Upper lobe of right lung (tissue), 1 donor: ENCODE data around the gene MEIKIN. TPM values are rescaled to one million over a fixed set of nuclear protein-coding genes. Genes with fewer than 3 reads are reported as not detected.

Source experiments
- ATAC-seq: fragments of 200-7000 bp; cut with Tn5 transposase; one replicate; pipeline ENCODE4 v1.9.1; 2020; ENCODE audit warnings: mild to moderate bottlenecking, moderate library complexity
- DNase-seq: peaks from one replicate; pipeline ENCODE4 v3.0.0-alpha.2; 2020
- H3K27ac ChIP-seq: fragments of 200-600 bp; one replicate; pipeline ENCODE4 v1.8.0; 2022
- H3K27me3 ChIP-seq: fragments of 200-600 bp; one replicate; pipeline ENCODE4 v1.8.0; 2022; ENCODE audit warnings: mild to moderate bottlenecking
- H3K36me3 ChIP-seq: fragments of 200-600 bp; one replicate; pipeline ENCODE4 v1.8.0; 2022
- H3K4me1 ChIP-seq: fragments of 200-600 bp; one replicate; pipeline ENCODE4 v1.8.0; 2022
- H3K4me3 ChIP-seq: fragments of 200-600 bp; one replicate; pipeline ENCODE4 v1.8.0; 2022; ENCODE audit warnings: mild to moderate bottlenecking
- H3K9me3 ChIP-seq: fragments of 200-600 bp; one replicate; pipeline ENCODE4 v1.8.0; 2022
- CTCF ChIP-seq: fragments of 200-600 bp; IDR thresholded peaks from one replicate; pipeline ENCODE4 v1.8.0; 2022; ENCODE audit warnings: antibody characterized with exemption
- intact Hi-C: fragments of 100-400 bp; cut with DNase I; formaldehyde crosslinking; loops from one replicate; pipeline ENCODE4 v1.11.0; 2022
- total RNA-seq: library from RNA; stranded (reverse); fragmentation: NEBNext Ultra II Directional; extraction: Animal tissue kit (Norgen Biotek cat#: 25700); gene quantifications from one replicate; pipeline ENCODE4 v1.2.1, GENCODE V29; 2021
- donor health status: DM: no; HTN: yes; CAD: no; lungs with severe emphysema.

MEIKIN gene
- total RNA-seq, 1 donor from 2014 or later: not detected

GRCh38 chr5:131959136-131959535 is 13.7 kb upstream of the MEIKIN start:
- no peak overlapping the region for H3K4me3 ChIP-seq
- H3K27me3 ChIP-seq: no peaks in the 10 kb centered on the region
- H3K9me3 ChIP-seq: no peaks in the 10 kb centered on the region
- H3K4me1 ChIP-seq: no peaks in the 10 kb centered on the region
- no peak for TF ChIP-seq CTCF
- intact Hi-C loops: no loop called here
- DNase-seq (no peak), ATAC-seq (no peak)
- no peaks in the 10 kb centered on the region for H3K36me3 ChIP-seq
- H3K27ac ChIP-seq: no peak overlapping the region

- no peaks in the 10 kb centered on the region for H3K27me3 ChIP-seq
- H3K4me3 ChIP-seq: no peak overlapping the region
- no peaks in the 10 kb centered on the region for H3K36me3 ChIP-seq
- no peaks in the 10 kb centered on the region for H3K4me1 ChIP-seq
- intact Hi-C loops: no loop called here
- H3K9me3 ChIP-seq: no peaks in the 10 kb centered on the region
- TF ChIP-seq CTCF: no peak
- no peak overlapping the region for H3K27ac ChIP-seq
- no peak for ATAC-seq
- no peak for DNase-seq
Measured at GRCh38 chr5:131957721-131958441, 12.4 kb upstream of the MEIKIN start.

- Histone ChIP-seq H3K27ac (no peak overlapping the region), H3K36me3 (no peaks in the 10 kb centered on the region), H3K9me3 (no peaks in the 10 kb centered on the region), H3K4me1 (no peaks in the 10 kb centered on the region), H3K27me3 (no peaks in the 10 kb centered on the region), H3K4me3 (no peak overlapping the region)
- no peak for TF ChIP-seq CTCF
- ATAC-seq: no peak
- intact Hi-C loops: no loop called here
- DNase-seq: no peak
Measured at GRCh38 chr5:131953969-131954368, 8.5 kb upstream of the MEIKIN start.

GRCh38 chr5:131952301-131952857 is 6.9 kb upstream of the MEIKIN start:
- H3K27ac ChIP-seq: no peak overlapping the region
- no peak for TF ChIP-seq CTCF

GRCh38 chr5:131950706-131951105 is 5.2 kb upstream of the MEIKIN start:
- ATAC-seq (no peak), DNase-seq (no peak)
- TF ChIP-seq CTCF: no peak
- Histone ChIP-seq H3K36me3 (no peaks in the 10 kb centered on the region), H3K27ac (no peak overlapping the region), H3K9me3 (no peaks in the 10 kb centered on the region), H3K4me3 (no peak overlapping the region), H3K27me3 (no peaks in the 10 kb centered on the region), H3K4me1 (no peaks in the 10 kb centered on the region)
- intact Hi-C loops: no loop called here

More at GRCh38 chr5:131952301-131952857, 6.9 kb upstream of the MEIKIN start:
- Histone ChIP-seq H3K4me1 (no peaks in the 10 kb centered on the region), H3K9me3 (no peaks in the 10 kb centered on the region), H3K36me3 (no peaks in the 10 kb centered on the region), H3K27me3 (no peaks in the 10 kb centered on the region), H3K4me3 (no peak overlapping the region)
- intact Hi-C loops: no loop called here
- ATAC-seq (no peak), DNase-seq (no peak)
